NCI-H2227 (cell line): ENCODE data around the gene BRK1.
"Not testable (repeated sequence)": the region's sequence is repeated elsewhere in the genome, so short reads cannot be mapped to it uniquely, and the experiment has no call there.

Experiments used
- DNase-seq: peaks from one replicate; lab custom pipeline; 2025; ENCODE audit not compliant: unreplicated experiment; lab: John Stamatoyannopoulos, UW

Gene BRK1

GRCh38 chr3:10176150-10176549 lies 60.7 kb downstream of the BRK1 start:
- DNase-seq = not testable (repeated sequence)
